NCI-H510A treated with DMSO at 0.1 percent for 48 hours (cell line): ENCODE results near the gene PAXX.

Experiments
- DNase-seq: peaks from one replicate; lab custom pipeline; 2025; lab: John Stamatoyannopoulos, UW

Gene PAXX

DNA sequence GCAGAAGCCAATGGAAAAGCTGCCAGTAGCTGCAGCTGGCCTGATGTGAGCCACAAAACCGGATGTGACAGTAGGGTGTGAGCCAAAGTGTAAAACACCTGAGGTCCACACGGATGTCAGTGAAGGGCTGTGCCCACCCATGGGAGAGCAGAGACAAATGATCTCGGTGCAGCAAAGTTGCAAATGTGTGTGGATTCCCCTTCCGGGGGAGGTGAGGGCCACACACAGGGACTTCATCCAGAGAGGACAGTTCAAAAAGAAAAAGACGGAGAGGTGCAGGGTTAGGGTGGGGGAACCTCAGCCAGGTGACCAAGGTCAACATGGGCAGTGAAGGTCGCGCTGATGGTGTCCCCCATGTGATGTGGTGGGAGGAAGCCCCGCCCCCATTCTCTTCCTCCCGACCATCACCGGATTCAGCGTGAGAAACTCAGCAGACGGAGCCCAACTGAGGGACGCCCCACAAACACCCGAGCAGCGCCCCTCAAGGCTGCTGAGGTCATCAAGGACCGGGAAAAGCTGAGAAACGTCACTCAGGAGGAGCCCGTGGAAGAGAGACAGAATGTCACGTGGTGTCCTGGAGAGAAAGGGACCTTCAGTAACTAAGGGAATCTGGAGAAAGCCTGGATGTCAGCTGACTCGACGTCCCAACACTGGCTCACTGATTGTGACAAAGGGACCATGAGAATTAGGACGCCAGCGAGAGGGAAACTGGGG is 26.3 kb upstream of the PAXX start:
- DNase-seq = no peak

GRCh38 chr9:136968333-136969127 is 23.7 kb upstream of the PAXX start:
- DNase-seq = no peak

GRCh38 chr9:136969150-136969549 is 23.1 kb upstream of the PAXX start:
- DNase-seq = no peak

DNA sequence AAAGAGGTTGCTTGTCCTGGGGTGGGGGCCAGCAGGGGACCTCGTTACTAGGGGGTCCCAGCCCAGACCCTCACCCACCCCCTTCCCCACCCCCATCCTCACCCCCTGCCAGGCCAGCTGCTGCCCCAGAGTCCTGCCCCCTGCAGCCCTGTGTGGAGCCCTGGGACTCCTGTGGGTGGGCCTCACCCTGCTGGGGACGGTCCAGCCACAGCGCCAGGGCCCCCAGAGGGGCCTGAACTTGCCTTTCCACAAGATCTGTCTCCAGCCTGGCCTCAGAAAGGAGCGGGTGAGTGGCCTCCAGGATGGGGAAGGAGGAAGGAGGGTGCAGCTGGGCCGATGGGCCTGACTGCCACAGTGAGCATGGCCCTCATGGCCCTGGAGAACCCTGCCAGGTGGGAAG is 22.4 kb upstream of the PAXX start:
- DNase-seq = no peak

- no peak for DNase-seq
These were observed 21.9 kb upstream of the PAXX start for GRCh38 chr9:136970361-136970760.

DNA sequence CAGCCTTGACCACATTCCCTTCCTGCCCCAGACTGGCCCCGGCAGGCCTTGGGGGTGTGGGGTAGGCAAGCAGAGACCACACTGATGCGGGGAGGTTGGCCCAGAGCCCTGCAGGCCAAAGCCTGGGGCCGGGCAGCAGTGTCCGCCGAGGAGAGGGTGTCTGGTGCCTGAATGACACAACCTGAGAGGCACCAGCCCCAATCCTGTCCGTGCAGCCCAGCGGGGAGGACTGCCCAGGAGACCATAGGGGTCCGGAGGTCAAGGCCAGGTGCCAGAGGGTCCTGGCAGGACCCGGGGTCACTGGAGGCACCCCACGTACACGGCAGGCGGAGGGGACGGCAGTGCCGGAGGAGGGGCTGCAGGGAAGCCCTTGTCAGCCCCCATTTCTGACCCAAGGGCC is 20.5 kb upstream of the PAXX start:
- DNase-seq = no peak

GRCh38 chr9:136972335-136972734 is 19.9 kb upstream of the PAXX start:
- DNase-seq = no peak

- DNase-seq = no peak
These were observed 19.5 kb upstream of the PAXX start for GRCh38 chr9:136972743-136973142.

DNA sequence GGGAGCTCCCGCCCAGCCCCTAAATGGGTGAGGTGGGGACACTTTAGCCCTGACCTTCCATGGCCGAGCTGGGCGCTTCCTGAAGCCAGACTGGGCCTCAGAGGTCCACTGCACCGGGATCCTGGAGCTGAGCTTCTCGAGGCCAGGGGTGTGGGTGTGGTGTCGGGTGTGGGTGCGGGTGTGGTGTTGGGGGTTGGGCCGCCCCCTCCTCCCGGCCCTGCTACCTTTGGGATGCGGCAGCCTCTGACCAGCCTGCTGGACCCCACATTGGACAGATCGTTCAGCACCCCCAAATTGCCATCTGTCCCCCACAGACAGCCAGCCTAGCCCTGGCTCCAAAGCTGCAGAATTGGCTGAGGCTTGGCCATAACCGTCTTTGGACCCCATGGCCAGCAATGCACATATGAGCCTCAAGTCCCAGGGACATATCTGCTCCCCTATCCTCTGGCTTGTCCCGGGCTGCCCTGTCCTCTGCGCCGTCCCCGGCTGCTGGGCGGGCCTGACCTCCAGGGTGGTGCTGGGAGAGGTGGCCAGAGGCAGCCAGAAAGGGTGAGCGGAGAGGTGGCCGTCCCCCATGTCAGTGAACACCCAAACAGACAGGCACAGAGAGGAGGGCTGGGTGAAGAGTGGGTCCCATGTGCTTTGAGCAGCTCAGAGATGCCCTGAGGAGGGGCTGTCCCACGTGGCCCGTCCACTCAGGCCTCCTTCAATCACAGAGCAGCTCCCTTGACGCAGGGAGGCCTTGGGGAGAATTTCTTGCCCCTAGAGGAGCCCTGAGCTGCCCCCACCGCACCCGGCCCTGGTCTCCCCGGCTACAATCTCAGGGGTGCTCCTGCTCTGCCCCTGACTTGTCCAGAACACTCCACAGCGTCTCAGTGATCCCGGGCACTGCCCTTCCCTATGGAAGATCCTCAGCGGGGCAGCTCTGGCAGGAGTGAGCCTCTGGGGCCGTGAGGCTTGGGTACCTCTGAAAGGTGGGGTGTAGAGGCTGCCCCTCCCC is 18.3 kb upstream of the PAXX start:
- DNase-seq = no peak

- DNase-seq = no peak
These were observed 17.2 kb upstream of the PAXX start for GRCh38 chr9:136974817-136975535.

GRCh38 chr9:136975644-136976043 is 16.6 kb upstream of the PAXX start:
- no peak for DNase-seq

DNA sequence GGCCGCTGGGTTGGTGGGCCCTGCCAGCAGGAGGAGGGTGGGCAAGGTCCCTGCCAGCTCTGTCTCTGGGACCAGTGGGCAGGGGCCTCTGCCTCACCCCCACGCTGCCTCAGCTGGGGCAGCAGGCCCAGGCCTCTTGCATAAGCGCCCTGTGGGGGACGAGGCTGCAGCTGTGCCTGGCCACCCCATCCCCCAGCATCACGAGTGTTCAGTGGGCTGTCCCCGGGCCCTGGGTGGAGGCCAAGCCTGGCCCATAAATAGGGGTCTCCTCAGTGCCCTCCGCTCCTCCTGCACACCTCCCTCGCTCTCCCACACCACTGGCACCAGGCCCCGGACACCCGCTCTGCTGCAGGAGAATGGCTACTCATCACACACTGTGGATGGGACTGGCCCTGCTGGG is 15.0 kb upstream of the PAXX start, which contains the start of gene PTGDS:
Gene PTGDS, plus strand, starts transcription at position 282 of the 400 bp plus-strand sequence. Its CDS starts 75 bp downstream, at position 357.
- no peak for DNase-seq

- DNase-seq = no peak
These were observed 14.6 kb upstream of the PAXX start for GRCh38 chr9:136977649-136978072.

- no peak for DNase-seq
These were observed 14.0 kb upstream of the PAXX start for GRCh38 chr9:136978073-136978864.

GRCh38 chr9:136978865-136979544 is 13.2 kb upstream of the PAXX start:
- DNase-seq = no peak

GRCh38 chr9:136979769-136980587 is 12.2 kb upstream of the PAXX start:
- no peak for DNase-seq

DNA sequence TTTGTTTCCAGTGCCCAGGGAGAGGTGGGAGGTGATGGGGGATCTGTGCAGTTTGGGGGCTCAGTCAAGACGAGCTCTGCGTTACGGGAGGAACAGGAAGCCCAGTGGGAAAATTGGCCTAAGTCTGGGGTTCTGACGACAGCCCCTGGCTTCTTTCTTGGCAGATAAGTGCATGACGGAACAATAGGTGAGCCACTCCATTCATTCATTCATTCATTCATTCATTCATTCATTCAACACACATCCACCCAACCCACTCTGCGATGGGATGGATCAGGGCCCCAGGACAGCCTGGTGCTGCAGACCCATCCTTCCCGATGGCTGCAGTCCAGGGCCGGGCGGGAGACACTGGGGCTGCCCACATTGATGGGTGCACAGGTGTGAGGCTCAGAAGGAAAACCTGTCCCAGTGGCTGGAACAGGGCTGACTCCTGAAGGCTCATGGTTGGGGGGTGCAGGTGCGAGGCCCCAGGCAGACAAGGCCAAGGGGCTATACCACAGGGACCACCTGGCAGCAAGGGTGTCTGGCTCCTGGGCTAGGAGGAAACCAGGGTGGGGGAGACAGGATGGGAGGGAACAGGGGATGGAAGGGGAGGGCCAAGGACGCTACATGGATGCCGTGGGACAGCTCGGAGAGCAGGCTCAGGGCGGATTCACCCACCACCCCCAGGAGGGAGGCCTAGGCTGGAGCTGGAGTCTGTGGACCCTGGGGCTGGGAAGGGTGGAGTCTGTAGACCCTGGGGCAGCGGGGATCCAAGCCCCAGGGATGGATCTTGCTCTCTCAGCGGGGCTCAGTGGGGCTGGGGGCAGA is 11.3 kb upstream of the PAXX start:
- DNase-seq = no peak

- DNase-seq = no peak
These were observed 10.5 kb upstream of the PAXX start for GRCh38 chr9:136981588-136982231.
